ENCODE measurements around the gene TBCA. TPM values are rescaled to one million over a fixed set of nuclear protein-coding genes. Genes with fewer than 3 reads are reported as not detected.
"Not testable (repeated sequence)": the region's sequence is repeated elsewhere in the genome, so short reads cannot be mapped to it uniquely, and the experiment has no call there.

The TBCA gene
- polyA plus RNA-seq, 5 donors: 269 to 305 (median 289) TPM

GRCh38 chr5:77719666-77720363 lies 56.3 kb downstream of the TBCA start:
- DNase-seq: no peak

DNA sequence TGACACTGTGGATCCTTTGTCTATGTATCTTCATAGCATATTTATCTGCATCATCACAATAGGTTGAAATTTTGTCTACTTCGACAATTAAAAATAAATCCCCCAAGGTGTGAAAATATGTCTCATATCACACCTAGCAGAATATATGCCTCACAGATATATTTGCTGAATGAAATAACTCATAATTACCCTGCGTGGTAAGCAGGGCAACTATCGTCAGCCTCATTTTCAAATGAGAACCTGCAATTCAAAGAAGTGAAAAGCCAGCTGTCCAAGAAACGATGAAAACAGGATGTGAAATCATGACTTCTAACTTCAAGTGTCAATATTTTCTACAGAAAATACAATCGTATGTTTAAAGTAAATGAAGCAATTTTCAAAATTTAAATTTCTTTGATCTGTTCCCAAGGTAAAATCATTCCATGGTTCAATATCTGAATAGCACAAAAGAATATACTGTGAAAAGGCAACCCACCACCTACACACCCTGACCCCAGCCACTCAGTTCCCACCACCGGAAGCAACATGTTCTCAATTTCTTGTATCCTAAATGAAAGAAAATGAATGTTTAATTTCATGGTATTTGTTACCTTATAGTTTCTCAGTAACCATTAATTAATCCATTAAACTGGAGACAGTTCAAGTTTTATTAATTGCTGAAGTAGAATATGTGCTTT lies 57.1 kb downstream of the TBCA start:
- no peak for DNase-seq

DNA sequence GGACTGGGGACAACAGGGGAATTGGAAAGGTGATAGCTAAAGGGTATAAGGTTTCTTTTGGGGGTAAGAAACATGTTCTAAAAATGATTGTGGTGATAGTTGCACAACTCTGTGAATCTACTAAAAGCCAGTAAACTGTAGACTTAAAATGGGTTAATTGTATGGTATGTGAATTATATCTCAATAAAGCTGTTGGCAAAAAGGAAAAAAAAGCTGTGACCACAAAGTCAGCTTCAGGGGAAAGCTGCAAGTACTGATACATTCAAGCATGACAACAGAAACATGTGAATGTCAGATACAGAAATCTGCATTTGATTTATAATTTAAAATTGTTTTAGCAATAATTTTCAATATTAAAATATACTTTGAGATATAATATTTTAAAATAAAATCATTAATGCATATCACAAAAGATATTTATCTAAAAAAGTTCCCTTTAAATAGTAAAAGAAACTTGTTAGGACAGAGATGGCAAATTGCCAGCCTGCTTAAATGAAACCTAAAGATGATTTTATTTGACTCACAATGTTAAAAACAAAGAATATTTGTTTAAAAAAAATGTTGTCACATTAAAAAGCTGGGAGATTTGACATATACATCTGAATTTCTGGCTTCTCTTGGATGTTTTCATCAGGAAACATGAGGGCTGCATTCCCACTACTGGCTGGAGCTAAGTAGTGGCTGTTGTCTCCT lies 66.0 kb downstream of the TBCA start:
- DNase-seq: no peak

- DNase-seq: no peak
These were observed 66.8 kb downstream of the TBCA start for GRCh38 chr5:77709340-77709739.

- no peak for DNase-seq
These were observed 68.3 kb downstream of the TBCA start for GRCh38 chr5:77707791-77708190.

GRCh38 chr5:77699569-77699968 lies 76.6 kb downstream of the TBCA start:
- DNase-seq: not testable (repeated sequence)

DNA sequence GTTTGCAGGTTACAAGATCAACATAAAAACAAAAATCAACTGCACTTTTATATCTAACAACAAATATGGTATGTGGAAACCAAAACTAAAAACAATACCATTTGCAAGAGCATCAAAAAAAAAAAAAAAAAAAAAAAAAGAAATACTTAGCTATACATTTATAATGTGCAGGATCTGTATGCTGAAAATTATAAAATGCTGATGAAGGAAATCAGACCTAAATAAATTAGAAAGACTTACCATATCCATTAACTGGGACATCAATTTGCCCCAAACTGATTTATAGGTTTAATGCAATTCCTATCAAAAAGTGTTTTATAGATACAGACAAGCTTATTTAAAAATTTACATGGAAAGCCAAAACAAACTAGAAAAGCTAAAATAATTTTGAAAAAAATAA lies 77.2 kb downstream of the TBCA start:
- DNase-seq: no peak

DNA sequence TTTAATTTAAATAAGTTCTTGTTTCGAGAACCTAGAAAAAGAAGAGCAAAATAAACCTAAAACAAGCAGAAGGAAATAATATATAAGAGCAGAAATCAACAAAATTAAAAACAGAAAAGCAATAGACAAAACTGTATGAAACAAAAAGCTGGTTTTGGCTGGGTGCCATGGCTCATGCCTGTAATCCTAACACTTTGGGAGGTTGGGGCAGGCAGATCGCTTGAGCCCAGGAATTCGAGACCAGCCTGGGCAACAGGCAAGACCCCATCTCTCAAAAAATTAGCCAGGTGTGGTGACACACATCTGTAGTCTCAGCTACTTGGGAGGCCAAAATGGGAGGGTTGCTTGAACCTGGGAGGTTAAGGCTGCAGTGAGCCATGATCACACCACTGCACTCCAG lies 78.4 kb downstream of the TBCA start:
- DNase-seq: no peak

DNA sequence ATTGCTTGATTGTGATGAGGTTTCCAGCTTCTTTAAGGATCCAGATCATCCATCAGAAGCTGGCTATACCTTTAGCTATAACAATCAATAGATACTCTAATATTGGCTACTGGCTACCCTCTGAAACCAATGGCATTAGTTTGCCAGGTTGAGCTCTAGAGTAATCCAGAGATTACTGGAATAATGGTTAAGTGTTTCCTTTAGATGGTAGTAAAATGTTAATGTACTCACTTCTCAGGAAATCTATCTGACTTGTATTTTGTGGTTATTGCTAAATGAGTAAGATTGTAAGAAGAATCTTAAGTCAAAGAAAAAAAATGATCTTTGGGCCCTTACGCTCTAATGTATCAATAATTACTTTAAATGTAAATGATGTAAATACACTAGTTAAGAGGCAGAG lies 80.0 kb downstream of the TBCA start:
- no peak for DNase-seq

DNA sequence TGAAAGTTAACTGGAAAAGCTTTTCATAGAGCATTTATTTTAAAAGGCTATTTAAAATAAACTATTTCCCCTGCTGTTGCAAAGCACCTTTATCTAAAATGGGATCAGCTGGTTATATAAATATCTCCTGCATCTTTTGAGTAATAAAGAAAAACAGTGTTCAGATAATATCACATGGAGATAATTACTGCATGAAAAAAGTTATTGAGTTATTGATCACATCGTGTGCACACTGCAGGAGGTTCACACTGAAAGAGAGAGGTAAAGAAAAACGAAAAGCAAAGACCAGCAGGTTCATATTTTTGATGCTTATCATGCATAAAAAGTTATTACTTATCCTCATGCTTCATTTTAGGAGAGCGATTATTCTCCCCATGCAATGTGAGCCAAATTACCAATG lies 82.2 kb downstream of the TBCA start:
- DNase-seq: no peak

GRCh38 chr5:77683171-77683732 lies 92.9 kb downstream of the TBCA start:
- DNase-seq: no peak

DNA sequence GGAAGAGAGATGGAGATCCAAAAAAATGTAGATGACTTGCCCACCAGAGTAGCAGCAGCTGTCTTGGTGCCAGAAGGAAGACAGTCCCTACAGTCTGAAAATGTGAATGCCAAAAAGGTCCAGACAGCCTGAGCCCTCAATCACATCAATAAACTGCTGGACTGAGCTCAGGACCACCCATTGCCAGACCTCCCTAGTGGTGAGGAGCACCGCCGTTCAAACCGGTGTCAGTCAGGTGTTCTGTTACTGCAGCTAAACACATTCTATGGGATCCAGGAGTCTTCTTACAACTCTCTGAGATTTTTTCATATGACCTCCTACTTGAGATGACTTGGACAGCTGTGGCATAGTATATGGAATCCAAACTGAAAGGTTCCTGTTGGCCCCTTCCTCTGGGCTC lies 105.6 kb downstream of the TBCA start:
- no peak for DNase-seq

DNA sequence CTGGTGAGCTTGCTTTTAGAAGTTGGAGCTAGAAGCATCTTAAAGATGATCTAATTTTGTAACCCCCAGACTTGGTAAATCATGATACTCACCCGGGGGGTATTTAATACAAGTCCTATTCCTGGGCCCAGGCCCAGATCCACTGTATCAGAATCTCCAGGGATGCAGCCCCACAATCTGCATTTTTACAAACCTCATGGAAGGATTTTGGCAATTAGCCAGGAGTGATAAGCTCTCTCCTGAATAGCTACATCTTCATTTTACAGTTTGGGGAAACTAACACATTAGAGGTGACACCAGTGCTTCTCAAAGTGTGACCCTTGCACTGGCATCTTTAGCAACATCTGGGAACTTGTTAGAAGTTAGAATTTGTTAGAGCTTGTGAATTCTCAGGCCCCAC lies 106.5 kb downstream of the TBCA start:
- no peak for DNase-seq

GRCh38 chr5:77663090-77663863 lies 112.9 kb downstream of the TBCA start:
- no peak for DNase-seq

- DNase-seq: no peak
These were observed 113.5 kb downstream of the TBCA start for GRCh38 chr5:77662635-77663034.

- no peak for DNase-seq
These were observed 117.5 kb downstream of the TBCA start for GRCh38 chr5:77658662-77659061.

DNA sequence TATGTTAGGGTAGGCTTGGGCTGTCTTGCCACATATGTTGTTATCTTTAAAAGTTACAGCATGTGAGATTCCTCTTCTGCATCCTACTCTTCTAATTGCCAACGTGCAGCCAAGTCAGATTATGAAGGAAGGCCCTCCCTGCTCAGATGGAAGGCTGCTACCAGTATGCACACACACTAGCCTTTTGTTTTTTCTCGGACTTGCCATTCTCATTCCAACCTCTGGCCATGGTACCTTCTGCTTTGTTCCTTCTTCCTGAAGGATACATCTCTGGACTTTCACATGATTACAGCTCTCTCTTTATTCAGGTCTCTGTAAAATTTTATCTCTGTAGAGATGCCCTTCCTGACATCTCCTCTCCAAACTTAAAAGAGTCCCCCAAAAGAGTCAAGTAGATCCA lies 124.8 kb downstream of the TBCA start:
- no peak for DNase-seq

DNA sequence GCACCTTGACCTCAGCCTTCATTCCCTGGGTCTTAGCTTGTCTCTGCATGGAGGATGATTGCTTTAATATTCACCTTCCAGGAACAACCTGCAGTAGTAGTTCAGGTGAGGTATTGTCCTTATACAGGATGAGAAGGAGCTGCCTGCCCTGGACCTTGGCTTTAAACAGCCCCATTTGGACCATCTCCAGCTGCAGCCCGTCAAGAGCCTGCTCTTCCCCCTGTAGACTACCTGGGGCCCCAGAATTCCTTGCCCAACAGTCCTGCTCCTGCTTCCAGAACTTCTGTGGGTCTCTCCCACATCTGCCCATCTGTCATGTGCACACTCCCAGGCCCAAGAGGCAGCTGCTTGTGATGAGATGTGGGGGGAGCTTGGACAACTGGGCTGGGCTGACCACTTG lies 125.5 kb downstream of the TBCA start:
- DNase-seq: no peak

DNA sequence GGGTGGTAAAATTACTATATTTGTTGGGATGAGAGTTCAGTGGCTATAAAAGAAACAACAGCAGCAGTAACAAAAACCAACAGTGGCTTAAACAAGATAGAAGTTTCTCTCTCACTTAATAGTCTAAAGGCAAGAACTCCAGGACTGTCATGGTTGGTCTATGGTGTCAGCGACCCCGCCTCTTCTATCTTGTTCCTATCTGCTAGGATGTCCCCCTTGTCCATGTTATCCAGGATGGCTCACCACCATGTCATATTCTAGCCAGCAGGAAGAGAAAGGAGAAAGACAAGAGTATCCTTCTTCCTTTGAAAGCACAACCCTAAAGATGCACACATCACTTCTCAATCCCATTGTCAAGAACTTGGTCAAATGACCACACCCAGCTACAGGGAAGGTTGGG lies 126.4 kb downstream of the TBCA start:
- DNase-seq: no peak

DNA sequence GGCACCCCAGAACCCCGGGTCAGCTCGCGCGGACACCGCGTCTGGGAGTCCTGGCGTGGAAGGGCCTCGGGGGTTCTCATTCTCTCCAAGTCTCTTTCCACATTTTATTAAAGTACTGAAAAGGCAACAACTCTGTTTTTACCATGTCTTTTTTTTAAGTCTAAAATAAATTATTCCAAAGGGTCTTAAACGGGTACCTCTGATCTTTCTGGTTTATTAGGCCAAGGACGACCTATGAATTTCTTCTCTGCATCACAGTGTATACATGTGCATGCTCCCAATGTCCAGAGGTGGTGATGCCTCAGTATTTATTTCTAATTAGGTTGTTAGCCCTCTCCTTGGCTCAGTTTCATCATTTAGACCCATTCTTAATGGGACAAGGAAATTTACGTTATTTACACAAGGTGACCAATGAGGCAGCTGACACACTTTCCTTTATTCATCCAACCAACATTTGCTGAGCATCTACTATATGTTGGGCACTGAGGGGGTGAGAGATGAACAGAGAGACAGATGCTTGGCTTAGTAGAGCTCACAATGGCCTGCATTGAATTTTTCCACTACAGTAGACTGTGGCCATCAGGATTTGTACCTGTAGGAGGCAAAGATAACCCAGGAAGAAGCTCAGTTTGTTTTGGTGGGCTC lies 130.0 kb downstream of the TBCA start:
- DNase-seq: no peak

- DNase-seq: no peak
These were observed 130.8 kb downstream of the TBCA start for GRCh38 chr5:77645158-77645994.
